KMS-11 (cell line): ENCODE measurements around the gene MAN1B1.

Source experiments
- H2AFZ ChIP-seq: fragments of 200-600 bp; sonication (generic); 2 replicates; pipeline ENCODE4 v1.6.1; 2016; ENCODE audit warnings: antibody characterized with exemption, mixed run types, low read depth
- H3K27ac ChIP-seq: fragments of 200-600 bp; sonication (generic); 2 replicates; pipeline ENCODE4 v1.6.1; 2016; ENCODE audit warnings: mild to moderate bottlenecking, mixed run types
- H3K27me3 ChIP-seq: fragments of 200-600 bp; sonication (generic); 2 replicates; pipeline ENCODE4 v1.6.1; 2017; ENCODE audit warnings: mild to moderate bottlenecking, low read depth, mixed run types, moderate library complexity; ENCODE audit not compliant: insufficient read depth
- H3K36me3 ChIP-seq: fragments of 200-600 bp; sonication (generic); 2 replicates; pipeline ENCODE4 v1.6.1; 2017; ENCODE audit warnings: mild to moderate bottlenecking, mixed run types; ENCODE audit not compliant: insufficient read depth
- H3K4me1 ChIP-seq: fragments of 200-600 bp; sonication (generic); 2 replicates; pipeline ENCODE4 v1.6.1; 2016; ENCODE audit warnings: mild to moderate bottlenecking, low read depth, mixed run types; ENCODE audit not compliant: poor library complexity, severe bottlenecking
- H3K4me2 ChIP-seq: fragments of 200-600 bp; sonication (generic); 2 replicates; pipeline ENCODE4 v1.7.0; 2016; ENCODE audit warnings: mild to moderate bottlenecking, mixed run types
- H3K4me3 ChIP-seq: fragments of 200-600 bp; sonication (generic); IDR thresholded peaks from 2 replicates; pipeline ENCODE4 v1.6.1; 2017; ENCODE audit warnings: low read depth, low read length, mixed read lengths; ENCODE audit not compliant: insufficient read depth
- H3K79me2 ChIP-seq: fragments of 200-600 bp; sonication (generic); 2 replicates; pipeline ENCODE4 v1.6.1; 2016; ENCODE audit warnings: low read depth, mixed run types; ENCODE audit not compliant: insufficient read depth
- H3K9ac ChIP-seq: fragments of 200-600 bp; sonication (generic); 2 replicates; pipeline ENCODE4 v1.6.1; 2016; ENCODE audit warnings: mild to moderate bottlenecking, mixed run types
- H4K20me1 ChIP-seq: fragments of 200-600 bp; sonication (generic); 2 replicates; pipeline ENCODE4 v1.6.1; 2016; ENCODE audit warnings: mild to moderate bottlenecking, mixed run types; ENCODE audit not compliant: insufficient read depth
- TF ChIP-seq, protein P1 (sequence below): fragments of 200-600 bp; sonication (generic); conservative IDR thresholded peaks from 2 replicates; pipeline ENCODE4 v1.6.1; 2017; ENCODE audit warnings: low read depth, mild to moderate bottlenecking, antibody characterized with exemption, low read length, moderate library complexity, mixed read lengths

Gene MAN1B1

DNA sequence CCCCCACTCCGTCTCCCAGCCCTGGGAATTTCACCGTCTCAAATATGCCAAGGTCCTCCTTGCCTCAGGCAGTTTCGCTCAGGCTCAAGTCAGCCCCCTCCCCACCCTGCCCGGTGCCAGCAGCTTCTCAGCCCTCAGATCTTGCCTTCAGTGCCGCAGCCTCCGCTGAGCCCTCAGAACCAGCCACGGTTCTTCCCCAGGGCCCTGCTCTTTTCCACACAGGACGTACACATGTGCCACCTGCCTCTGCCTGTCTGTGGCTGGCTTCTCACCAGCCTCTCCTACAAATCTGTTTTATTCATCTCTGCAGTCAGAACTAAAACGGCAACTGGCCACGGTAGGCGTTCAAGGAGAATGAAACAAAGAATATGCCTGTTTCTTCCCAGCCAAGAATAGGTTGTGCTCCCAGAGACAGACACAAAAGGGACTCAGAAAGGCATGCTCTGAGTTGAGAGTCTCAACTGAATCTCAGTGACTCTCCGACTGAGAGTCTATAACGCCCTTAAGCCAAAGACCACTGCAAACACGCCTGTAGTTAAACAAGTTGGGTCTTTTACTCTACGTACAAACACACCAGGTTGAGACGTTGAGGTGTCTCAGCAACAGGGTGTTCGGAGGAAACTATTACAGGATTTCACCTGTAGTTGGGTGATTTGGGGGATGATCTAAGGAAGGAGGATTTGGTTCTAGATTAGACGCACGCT lies 41.5 kb downstream of the MAN1B1 start:
- Histone ChIP-seq H3K9ac (no peak overlapping the region), H3K79me2 (no peaks in the 10 kb centered on the region), H3K27ac (no peak overlapping the region)

DNA sequence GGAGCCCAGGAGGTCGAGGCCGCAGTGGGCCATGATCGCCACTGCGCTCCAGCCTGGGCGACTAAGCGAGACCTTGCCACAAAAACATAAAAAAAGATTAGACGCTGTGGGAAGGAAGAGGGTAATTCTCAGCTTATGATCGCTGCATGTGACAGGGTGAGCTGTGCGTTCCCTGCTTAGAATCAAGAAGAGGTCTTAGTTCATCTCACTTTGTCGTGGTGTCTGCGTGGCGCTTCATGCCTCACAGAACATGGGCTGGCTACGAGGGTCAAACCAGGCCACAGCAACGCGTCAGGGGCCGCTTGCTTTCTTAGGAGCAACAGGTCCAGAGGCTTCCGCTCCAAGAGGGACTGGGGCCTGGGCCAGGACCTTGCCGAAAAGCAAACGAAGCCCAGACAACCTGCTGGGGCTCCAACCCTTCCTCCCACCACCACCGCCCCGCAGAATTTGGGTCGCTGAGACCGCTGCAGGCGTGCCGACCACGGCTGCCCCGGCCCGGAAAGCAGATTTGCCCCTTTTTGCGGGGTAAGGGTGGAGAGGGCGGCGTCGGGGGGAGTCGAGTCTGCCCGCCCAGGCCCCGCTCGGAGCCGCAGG lies 42.2 kb downstream of the MAN1B1 start:
- peaks cover 92% of the 10 kb centered on the region for H3K27me3 ChIP-seq
- 0 out of 2 replicates have a peak overlapping the region, but pooled peaks have one; percentile 10 for H2AFZ ChIP-seq
- no peak overlapping the region; the same call in 1 of the 2 replicates for H3K9ac ChIP-seq
- peaks cover 12% of the 10 kb centered on the region for H3K4me1 ChIP-seq
- no peak overlapping the region for H3K4me3 ChIP-seq
- no peaks in the 10 kb centered on the region for H4K20me1 ChIP-seq
- H3K4me2 ChIP-seq, result peak overlapping the region; percentile 53; the same call in 1 of the 2 replicates
- TF ChIP-seq, protein P1, sequence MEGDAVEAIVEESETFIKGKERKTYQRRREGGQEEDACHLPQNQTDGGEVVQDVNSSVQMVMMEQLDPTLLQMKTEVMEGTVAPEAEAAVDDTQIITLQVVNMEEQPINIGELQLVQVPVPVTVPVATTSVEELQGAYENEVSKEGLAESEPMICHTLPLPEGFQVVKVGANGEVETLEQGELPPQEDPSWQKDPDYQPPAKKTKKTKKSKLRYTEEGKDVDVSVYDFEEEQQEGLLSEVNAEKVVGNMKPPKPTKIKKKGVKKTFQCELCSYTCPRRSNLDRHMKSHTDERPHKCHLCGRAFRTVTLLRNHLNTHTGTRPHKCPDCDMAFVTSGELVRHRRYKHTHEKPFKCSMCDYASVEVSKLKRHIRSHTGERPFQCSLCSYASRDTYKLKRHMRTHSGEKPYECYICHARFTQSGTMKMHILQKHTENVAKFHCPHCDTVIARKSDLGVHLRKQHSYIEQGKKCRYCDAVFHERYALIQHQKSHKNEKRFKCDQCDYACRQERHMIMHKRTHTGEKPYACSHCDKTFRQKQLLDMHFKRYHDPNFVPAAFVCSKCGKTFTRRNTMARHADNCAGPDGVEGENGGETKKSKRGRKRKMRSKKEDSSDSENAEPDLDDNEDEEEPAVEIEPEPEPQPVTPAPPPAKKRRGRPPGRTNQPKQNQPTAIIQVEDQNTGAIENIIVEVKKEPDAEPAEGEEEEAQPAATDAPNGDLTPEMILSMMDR, result no peak
- H3K36me3 ChIP-seq, result no peaks in the 10 kb centered on the region
- no peak overlapping the region for H3K27ac ChIP-seq
- H3K79me2 ChIP-seq, result no peaks in the 10 kb centered on the region

More for the DNA sequence above, 41.5 kb downstream of the MAN1B1 start:
- peak overlapping the region; percentile 53; the same call in 1 of the 2 replicates for H3K4me2 ChIP-seq
- H4K20me1 ChIP-seq, result no peaks in the 10 kb centered on the region
- H3K36me3 ChIP-seq, result no peaks in the 10 kb centered on the region
- TF ChIP-seq, protein P1, result no peak
- no peak overlapping the region for H3K4me3 ChIP-seq
- peaks cover 92% of the 10 kb centered on the region for H3K27me3 ChIP-seq
- H2AFZ ChIP-seq, result no peak overlapping the region
- peaks cover 12% of the 10 kb centered on the region for H3K4me1 ChIP-seq

DNA sequence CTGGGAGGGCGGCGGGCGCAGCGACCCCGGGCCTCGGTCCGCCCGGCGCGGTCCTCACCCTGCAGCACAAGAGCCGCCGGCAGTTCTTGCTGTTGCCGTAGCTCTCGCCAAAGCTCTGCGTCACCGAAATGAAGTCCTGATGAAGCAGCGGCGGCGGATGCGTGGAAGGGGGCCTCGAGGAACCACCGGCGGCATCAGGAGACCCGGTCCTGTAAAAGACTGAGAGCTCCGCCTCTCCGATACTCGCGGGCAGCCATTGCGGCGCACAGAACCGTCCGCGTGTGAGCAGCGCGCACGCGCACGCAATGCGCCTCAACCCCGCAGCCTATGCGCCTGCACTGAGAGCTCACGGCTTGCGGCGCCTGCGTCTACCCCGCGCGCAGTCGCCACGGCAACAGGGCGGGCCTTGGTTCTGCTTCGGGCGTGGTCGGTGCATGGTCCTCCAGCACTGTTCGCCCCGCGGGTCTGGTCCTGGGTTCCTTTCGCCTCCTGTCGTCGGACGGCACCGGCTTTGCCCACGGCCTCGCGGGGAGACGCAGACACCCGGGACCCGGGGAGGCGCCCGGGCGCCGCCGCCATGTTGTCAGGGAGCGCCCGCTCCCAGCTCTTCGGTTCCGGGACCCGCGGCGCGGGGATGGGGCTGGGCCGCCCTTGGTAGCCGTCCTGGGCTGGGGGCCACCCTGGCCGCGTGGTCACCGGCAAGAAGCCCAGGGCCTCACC lies 42.8 kb downstream of the MAN1B1 start:
- Histone ChIP-seq H3K27ac (no peak overlapping the region), H4K20me1 (no peaks in the 10 kb centered on the region), H3K9ac (no peak overlapping the region; the same call in 1 of the 2 replicates), H3K4me1 (peaks cover 12% of the 10 kb centered on the region), H3K4me2 (no peak overlapping the region), H3K4me3 (no peak overlapping the region), H3K27me3 (peaks cover 92% of the 10 kb centered on the region), H2AFZ (0 out of 2 replicates have a peak overlapping the region, but pooled peaks have one; percentile 10), H3K36me3 (no peaks in the 10 kb centered on the region), H3K79me2 (no peaks in the 10 kb centered on the region)
- TF ChIP-seq, protein P1, result no peak

DNA sequence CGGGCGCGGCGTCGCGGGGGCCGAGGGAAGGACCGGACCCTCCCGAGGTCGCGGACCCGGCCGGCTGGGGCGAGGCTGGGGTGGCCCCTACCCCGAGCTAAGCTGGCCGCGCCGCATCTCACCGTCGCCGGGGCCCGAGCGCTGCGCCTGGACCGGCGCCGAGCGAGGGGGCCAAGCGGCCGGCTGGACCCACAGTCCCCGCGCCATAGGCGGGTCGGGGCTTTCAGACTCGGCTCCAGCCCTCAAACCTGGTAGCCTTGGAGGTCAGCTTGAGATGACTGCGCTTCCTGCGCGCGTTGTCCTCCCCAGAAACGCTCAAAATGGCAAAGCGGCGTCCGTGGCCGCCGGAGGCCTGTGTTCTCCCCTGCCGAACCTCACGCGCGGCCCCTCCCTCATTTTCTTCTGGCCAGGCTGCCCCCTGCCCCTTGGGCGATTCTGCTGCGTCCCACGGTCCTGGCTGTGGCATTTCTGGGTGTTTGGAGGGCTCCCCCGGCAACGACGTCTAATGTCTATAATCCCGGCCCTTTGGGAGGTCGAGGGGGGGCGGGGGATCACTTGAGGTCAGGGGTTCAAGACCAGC lies 43.5 kb downstream of the MAN1B1 start:
- no peak overlapping the region for H2AFZ ChIP-seq

More for the DNA sequence above, 43.5 kb downstream of the MAN1B1 start:
- no peak overlapping the region for H3K27ac ChIP-seq
- no peaks in the 10 kb centered on the region for H3K79me2 ChIP-seq
- peaks cover 12% of the 10 kb centered on the region for H3K4me1 ChIP-seq
- H3K4me3 ChIP-seq, result no peak overlapping the region
- no peaks in the 10 kb centered on the region for H4K20me1 ChIP-seq
- H3K36me3 ChIP-seq, result no peaks in the 10 kb centered on the region
- H3K9ac ChIP-seq, result no peak overlapping the region
- no peak overlapping the region for H3K4me2 ChIP-seq
- TF ChIP-seq, protein P1, result no peak
- peaks cover 94% of the 10 kb centered on the region for H3K27me3 ChIP-seq
